ENCODE data around the gene LNPEP. TPM values are rescaled to one million over a fixed set of nuclear protein-coding genes. Genes with fewer than 3 reads are reported as not detected.
A peak's percentile ranks its signal among the peaks of the same experiment; 100 is the strongest.

The LNPEP gene
- total and polyA plus RNA-seq, 2 of the 13 experiments (the other 11 are each of a cell fraction or from before 2014, with no cell fraction given) = 8.0 to 16.9 TPM

- TF ChIP-seq PAXIP1 (CRISPR knock-in tag; conservative IDR thresholded peaks at IDR 0.05) (0 out of 2 replicates have a peak, but pooled peaks have one; percentile 40), WIZ (CRISPR knock-in tag; IDR thresholded peaks at IDR 0.05) (peak; percentile 91), TBX3 (IDR thresholded peaks at IDR 0.05; ENCODE audit: borderline replicate concordance) (peak; percentile 66; the same call in 1 of the 2 replicates), NFE2 (CRISPR knock-in tag; IDR thresholded peaks at IDR 0.05) (no peak), PLRG1 (conservative IDR thresholded peaks at IDR 0.05) (no peak), ZBTB20 (CRISPR knock-in tag; IDR thresholded peaks at IDR 0.05; ENCODE audit: borderline replicate concordance, low read depth) (no peak; the same call in 1 of the 2 replicates), ZBTB34 (CRISPR knock-in tag; IDR thresholded peaks at IDR 0.05) (peak; percentile 65; the same call in 1 of the 2 replicates), ZNF260 (CRISPR knock-in tag; IDR thresholded peaks at IDR 0.05; ENCODE audit: borderline replicate concordance, low read depth) (no peak), RBM22 (optimal IDR thresholded peaks at IDR 0.05; ENCODE audit: low read length) (no peak), THAP7 (CRISPR knock-in tag; IDR thresholded peaks at IDR 0.05) (0 out of 2 replicates have a peak, but pooled peaks have one; percentile 74), IRX3 (CRISPR knock-in tag; IDR thresholded peaks at IDR 0.05; ENCODE audit: borderline replicate concordance, low read depth) (peak; percentile 79), YY1 (IDR thresholded peaks at IDR 0.05; ENCODE audit: insufficient read depth, insufficient replicate concordance, low read depth, low read length) (peak; percentile 87), ZNF343 (CRISPR knock-in tag; IDR thresholded peaks at IDR 0.05) (no peak), NFE2L2 (IDR thresholded peaks at IDR 0.05; ENCODE audit: low read length) (no peak), MLX (CRISPR knock-in tag; IDR thresholded peaks at IDR 0.05) (no peak)
- TF ChIP-seq, protein P1, sequence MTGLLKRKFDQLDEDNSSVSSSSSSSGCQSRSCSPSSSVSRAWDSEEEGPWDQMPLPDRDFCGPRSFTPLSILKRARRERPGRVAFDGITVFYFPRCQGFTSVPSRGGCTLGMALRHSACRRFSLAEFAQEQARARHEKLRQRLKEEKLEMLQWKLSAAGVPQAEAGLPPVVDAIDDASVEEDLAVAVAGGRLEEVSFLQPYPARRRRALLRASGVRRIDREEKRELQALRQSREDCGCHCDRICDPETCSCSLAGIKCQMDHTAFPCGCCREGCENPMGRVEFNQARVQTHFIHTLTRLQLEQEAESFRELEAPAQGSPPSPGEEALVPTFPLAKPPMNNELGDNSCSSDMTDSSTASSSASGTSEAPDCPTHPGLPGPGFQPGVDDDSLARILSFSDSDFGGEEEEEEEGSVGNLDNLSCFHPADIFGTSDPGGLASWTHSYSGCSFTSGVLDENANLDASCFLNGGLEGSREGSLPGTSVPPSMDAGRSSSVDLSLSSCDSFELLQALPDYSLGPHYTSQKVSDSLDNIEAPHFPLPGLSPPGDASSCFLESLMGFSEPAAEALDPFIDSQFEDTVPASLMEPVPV (CRISPR knock-in tag; IDR thresholded peaks at IDR 0.05) = peak; percentile 78
- TF ChIP-seq, protein P2, sequence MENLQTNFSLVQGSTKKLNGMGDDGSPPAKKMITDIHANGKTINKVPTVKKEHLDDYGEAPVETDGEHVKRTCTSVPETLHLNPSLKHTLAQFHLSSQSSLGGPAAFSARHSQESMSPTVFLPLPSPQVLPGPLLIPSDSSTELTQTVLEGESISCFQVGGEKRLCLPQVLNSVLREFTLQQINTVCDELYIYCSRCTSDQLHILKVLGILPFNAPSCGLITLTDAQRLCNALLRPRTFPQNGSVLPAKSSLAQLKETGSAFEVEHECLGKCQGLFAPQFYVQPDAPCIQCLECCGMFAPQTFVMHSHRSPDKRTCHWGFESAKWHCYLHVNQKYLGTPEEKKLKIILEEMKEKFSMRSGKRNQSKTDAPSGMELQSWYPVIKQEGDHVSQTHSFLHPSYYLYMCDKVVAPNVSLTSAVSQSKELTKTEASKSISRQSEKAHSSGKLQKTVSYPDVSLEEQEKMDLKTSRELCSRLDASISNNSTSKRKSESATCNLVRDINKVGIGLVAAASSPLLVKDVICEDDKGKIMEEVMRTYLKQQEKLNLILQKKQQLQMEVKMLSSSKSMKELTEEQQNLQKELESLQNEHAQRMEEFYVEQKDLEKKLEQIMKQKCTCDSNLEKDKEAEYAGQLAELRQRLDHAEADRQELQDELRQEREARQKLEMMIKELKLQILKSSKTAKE (CRISPR knock-in tag; IDR thresholded peaks at IDR 0.05; ENCODE audit: borderline replicate concordance) = peak; percentile 56; the same call in 1 of the 2 replicates
These were observed 947 bp upstream of the LNPEP start (continued) for GRCh38 chr5:96934708-96935558.

Data from HepG2 (cell line).